ENCODE data around the gene XKR7. TPM values are rescaled to one million over a fixed set of nuclear protein-coding genes. Genes with fewer than 3 reads are reported as not detected.
A peak's percentile ranks its signal among the peaks of the same experiment; 100 is the strongest.
"Not testable (repeated sequence)": the region's sequence is repeated elsewhere in the genome, so short reads cannot be mapped to it uniquely, and the experiment has no call there.

The XKR7 gene, protein sequence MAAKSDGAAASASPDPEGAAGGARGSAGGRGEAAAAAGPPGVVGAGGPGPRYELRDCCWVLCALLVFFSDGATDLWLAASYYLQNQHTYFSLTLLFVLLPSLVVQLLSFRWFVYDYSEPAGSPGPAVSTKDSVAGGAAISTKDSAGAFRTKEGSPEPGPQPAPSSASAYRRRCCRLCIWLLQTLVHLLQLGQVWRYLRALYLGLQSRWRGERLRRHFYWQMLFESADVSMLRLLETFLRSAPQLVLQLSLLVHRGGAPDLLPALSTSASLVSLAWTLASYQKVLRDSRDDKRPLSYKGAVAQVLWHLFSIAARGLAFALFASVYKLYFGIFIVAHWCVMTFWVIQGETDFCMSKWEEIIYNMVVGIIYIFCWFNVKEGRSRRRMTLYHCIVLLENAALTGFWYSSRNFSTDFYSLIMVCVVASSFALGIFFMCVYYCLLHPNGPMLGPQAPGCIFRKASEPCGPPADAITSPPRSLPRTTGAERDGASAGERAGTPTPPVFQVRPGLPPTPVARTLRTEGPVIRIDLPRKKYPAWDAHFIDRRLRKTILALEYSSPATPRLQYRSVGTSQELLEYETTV
- total RNA-seq: not detected in 2 replicates

DNA sequence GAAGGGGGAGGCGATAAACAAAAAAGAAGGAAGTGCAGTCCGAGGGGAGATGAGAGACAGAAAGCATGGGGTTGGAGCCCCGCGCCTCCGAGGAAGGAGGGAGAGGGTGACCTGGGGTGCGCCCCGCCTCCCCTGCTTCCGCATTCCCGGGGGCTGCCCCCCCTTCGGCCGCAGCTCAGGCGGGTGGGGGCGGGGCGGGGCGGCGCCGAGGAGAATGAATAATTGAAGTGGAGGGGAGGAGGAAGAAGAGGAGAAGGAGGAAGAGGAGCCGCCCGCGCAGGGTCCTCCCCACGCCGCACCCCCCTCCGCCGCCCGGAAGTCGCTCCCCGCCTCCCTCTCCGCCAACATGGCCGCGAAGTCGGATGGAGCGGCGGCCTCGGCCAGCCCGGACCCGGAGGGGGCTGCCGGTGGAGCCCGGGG lies at the start of gene XKR7:
Gene XKR7 (plus strand): TSS at position 322 of the 420 bp plus-strand sequence. CDS start 25 bp downstream, at position 347.
- Mint-ChIP-seq H3K4me1 (ENCODE audit: low read depth) (peaks cover 5% of the 10 kb centered on the region), H3K9me3 (no peaks in the 10 kb centered on the region), H3K36me3 (ENCODE audit: low read depth) (no peaks in the 10 kb centered on the region), H3K27me3 (ENCODE audit: insufficient read depth) (peaks cover 38% of the 10 kb centered on the region), H3K4me3 (peak within 1 kb of the TSS; percentile 81), H3K27ac (no peak within 1 kb of the TSS)
- no peak for DNase-seq (ENCODE audit: low spot score)
- intact Hi-C loops (cut with micrococcal nuclease): loop anchor here (1.0 kb wide), 1 partner anchor 16 kb away; the partner anchor contains the start of gene PDRG1

DNA sequence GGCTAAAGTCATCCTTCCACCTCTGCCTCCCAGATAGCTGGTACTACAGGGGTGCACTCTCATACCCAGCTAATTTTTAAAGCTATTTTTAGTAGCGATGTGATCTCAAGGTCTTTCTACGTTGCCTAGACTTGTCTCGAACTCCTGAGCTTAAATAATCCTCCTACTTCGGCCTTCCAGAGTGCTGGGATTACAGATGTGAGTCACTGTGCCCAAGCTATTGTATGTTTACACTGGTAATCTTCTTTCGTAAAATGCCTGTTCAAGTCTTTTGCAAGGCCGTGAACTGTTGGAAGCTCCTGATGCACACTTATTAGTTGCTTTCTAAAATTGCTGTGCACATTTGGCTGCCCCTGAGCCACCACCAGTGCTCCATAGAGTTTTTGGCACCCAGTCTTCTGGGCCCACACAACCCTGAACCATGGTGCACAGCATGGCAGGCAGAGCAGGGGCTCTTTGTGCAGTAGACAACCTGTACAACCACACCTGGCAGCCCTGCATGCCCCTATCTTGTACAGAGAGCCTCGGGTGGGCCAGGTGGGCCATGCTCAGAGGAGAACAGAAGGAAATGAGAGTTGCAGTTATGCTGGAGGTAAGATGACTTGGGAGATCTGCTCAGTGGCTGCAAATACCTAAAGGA lies 49.4 kb upstream of the XKR7 start:
- no peaks in the 10 kb centered on the region for H3K4me1 Mint-ChIP-seq (ENCODE audit: low read depth)
- no peak overlapping the region for H3K27ac Mint-ChIP-seq
- H3K27me3 Mint-ChIP-seq (ENCODE audit: insufficient read depth): peaks cover 16% of the 10 kb centered on the region
- intact Hi-C loops (cut with micrococcal nuclease): no loop called here
- H3K4me3 Mint-ChIP-seq: no peak overlapping the region
- no peaks in the 10 kb centered on the region for H3K36me3 Mint-ChIP-seq (ENCODE audit: low read depth)
- no peak for DNase-seq (ENCODE audit: low spot score)
- no peaks in the 10 kb centered on the region for H3K9me3 Mint-ChIP-seq

DNA sequence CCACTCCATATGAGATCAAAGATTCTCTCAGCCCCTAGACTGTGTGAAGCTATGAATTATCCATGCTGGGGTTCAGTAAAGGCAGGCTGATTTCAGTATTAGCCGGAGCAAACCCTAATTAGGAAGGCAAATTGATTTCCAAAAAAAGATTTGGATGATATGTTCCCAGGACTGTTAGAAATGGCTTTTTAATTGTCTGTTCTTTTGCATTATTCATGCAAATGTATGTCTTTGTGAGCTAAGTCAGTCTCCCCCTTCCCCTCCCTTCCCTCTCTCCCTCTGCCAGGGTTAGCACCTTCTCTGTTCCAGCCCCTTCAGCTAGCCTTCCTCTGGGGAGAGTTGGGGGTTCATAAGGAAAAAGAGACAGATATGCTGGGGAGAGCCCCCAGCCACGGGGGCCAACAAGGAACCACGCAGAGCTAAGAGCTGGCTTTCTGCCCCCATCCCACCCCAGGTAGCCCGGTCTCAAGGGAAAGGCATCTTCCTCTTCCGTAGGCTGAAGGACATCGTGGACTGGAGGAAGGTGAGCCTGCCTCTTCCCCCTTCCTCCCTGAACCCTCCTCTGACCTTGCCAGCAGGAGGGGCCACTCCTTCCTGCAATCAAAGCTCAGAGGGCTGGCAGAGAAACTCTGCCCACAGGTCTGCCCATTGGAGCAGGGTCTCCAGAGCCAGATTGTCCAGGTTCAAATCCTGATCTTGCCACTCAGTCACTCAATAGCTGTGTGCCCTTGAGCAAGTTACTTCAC lies 48.4 kb upstream of the XKR7 start:
- Mint-ChIP-seq H3K27me3 (ENCODE audit: insufficient read depth) (peaks cover 16% of the 10 kb centered on the region), H3K9me3 (no peaks in the 10 kb centered on the region), H3K36me3 (ENCODE audit: low read depth) (no peaks in the 10 kb centered on the region)

DNA sequence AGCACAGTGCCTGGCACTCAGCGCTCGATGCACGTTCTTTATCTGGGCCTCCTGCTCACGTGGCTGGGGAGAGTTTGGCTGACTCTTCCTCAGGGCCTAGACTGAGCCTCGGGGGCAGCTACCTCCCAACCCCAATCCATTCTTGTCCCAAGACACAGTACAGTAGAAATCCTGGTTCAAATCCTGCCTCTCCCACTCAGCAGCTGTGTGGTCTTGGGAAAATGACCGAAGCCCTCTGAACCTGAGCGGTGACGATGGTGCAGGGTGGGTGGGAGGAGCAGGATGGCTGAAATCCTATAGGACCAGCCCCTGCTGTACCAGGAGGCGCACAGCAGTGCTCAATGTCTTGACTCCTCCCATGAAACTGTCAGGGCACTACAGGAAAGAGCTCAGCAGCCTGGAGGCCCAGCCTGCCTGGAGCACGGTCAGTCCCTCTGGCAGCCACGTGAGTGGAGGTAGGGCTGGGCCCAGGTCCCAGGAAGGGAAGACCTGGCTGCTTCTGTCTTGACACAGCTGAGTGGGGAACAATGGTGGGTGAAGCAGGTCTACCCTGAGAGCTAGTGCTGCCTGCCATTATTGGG lies 47.6 kb upstream of the XKR7 start:
- intact Hi-C loops (cut with micrococcal nuclease): no loop called here
- Mint-ChIP-seq H3K27ac (no peak overlapping the region), H3K4me3 (no peak overlapping the region), H3K4me1 (ENCODE audit: low read depth) (no peaks in the 10 kb centered on the region), H3K27me3 (ENCODE audit: insufficient read depth) (peaks cover 16% of the 10 kb centered on the region), H3K36me3 (ENCODE audit: low read depth) (no peaks in the 10 kb centered on the region), H3K9me3 (no peaks in the 10 kb centered on the region)
- DNase-seq (ENCODE audit: low spot score): no peak

More for the DNA sequence above, 48.4 kb upstream of the XKR7 start:
- Mint-ChIP-seq H3K4me3 (no peak overlapping the region), H3K27ac (no peak overlapping the region), H3K4me1 (ENCODE audit: low read depth) (no peaks in the 10 kb centered on the region)
- no peak for DNase-seq (ENCODE audit: low spot score)
- intact Hi-C loops (cut with micrococcal nuclease): no loop called here

DNA sequence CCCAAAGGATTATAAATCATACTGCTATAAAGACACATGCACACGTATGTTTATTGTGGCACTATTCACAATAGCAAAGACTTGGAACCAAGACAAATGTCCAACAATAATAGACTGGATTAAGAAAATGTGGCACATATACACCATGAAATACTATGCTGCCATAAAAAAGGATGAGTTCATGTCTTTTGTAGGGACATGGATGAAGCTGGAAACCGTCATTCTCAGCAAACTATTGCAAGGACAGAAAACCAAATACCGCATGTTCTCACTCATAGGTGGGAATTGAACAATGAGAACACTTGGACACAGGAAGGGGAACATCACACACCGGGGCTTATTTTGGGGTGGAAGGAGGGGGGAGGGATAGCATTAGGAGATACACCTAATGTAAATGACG lies 46.5 kb upstream of the XKR7 start:
- H3K36me3 Mint-ChIP-seq (ENCODE audit: low read depth); intact Hi-C loops (cut with micrococcal nuclease); H3K9me3 Mint-ChIP-seq; H3K4me3 Mint-ChIP-seq; H3K4me1 Mint-ChIP-seq (ENCODE audit: low read depth); DNase-seq (ENCODE audit: low spot score); H3K27ac Mint-ChIP-seq: not testable (repeated sequence)
- H3K27me3 Mint-ChIP-seq (ENCODE audit: insufficient read depth): peaks cover 16% of the 10 kb centered on the region

DNA sequence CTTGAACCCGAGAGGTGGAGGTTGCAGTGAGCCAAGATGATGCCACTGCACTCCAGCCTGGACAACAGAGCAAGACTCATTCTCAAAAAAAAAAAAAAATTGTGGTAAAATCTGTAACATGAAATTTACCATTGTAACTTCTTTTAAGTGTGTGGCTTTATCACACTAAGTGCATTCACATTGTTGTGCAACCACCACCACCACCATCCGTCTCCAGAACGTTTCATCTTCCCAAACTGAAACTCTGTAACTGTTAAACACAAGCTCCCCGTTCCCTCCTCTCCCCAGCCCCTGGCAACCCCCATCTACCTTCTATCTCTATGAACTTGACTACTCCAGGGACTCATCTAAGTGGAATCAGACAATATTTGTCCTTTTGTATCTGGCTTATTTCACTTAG lies 45.8 kb upstream of the XKR7 start:
- no peaks in the 10 kb centered on the region for H3K9me3 Mint-ChIP-seq
- H3K4me1 Mint-ChIP-seq (ENCODE audit: low read depth): no peaks in the 10 kb centered on the region
- intact Hi-C loops (cut with micrococcal nuclease): no loop called here
- H3K27me3 Mint-ChIP-seq (ENCODE audit: insufficient read depth): peaks cover 18% of the 10 kb centered on the region
- H3K4me3 Mint-ChIP-seq: no peak overlapping the region
- H3K27ac Mint-ChIP-seq: no peak overlapping the region
- DNase-seq (ENCODE audit: low spot score): no peak
- H3K36me3 Mint-ChIP-seq (ENCODE audit: low read depth): no peaks in the 10 kb centered on the region

DNA sequence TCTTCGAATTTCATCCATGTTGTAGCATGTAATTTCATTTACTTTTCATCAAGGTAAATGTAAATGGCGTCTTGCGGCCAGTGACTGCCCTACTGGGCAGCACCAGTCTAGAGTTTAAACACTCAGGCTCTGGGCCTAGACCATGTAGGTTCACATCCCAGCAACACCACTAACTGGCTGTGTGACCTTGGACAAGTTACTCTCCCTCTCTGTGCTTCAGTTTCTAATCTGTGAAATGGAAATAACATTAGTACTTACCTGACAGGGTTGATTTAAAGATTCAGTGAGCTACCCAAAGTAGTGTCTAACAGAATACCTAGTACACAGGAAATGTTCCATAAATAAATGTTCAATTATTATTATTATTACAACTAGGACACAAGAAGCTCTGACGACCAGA lies 45.4 kb upstream of the XKR7 start:
- Mint-ChIP-seq H3K27ac (no peak overlapping the region), H3K4me3 (no peak overlapping the region), H3K36me3 (ENCODE audit: low read depth) (no peaks in the 10 kb centered on the region), H3K27me3 (ENCODE audit: insufficient read depth) (peaks cover 18% of the 10 kb centered on the region), H3K4me1 (ENCODE audit: low read depth) (no peaks in the 10 kb centered on the region), H3K9me3 (no peaks in the 10 kb centered on the region)
- no peak for DNase-seq (ENCODE audit: low spot score)
- intact Hi-C loops (cut with micrococcal nuclease): no loop called here

DNA sequence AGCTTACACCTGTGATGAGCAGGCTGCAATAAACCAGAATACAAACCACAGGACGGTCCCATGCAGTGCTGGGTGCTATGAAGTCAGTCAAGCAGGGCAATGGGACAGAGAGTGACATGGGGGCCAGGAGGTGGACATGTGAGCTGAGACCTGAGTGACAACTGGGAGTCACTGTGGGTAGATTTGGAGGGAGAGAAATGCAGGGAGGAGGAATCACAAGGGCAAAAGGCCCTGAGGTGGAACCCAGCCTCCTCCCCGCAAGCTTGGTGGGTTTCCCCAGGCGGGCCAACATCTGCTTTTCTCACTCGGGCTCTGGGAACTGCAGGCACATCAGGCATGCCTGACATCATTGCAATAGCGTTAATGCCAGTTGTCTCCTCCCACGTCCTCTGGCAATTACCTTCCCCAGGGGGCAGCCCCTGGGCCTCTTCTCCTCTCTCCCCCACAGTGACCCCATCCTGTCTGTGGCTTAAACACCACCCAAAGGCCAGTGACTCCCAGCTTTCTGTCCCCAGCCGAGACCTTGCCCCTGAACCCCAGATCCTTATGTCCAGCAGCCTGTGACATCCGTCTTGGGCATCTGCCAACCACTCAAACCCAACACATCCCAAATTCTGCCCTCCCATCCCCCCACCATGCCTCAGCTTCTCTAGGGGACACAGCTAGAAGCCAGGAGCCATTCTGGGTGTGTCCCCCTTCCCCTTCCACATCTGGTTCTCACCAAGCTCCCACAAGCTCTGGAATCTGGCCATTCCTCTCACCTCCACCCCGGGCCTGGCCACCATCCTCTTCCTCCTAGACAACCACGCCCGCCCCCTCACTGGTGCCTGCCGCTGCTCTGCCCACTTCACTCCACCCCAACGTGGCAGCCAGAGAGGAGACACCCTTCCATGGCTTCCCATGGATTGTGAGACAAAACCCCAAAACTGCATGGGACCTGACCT lies 44.3 kb upstream of the XKR7 start:
- Mint-ChIP-seq H3K9me3 (no peaks in the 10 kb centered on the region), H3K36me3 (ENCODE audit: low read depth) (no peaks in the 10 kb centered on the region), H3K27ac (peak overlapping the region; percentile 29), H3K4me1 (ENCODE audit: low read depth) (no peaks in the 10 kb centered on the region), H3K4me3 (no peak overlapping the region), H3K27me3 (ENCODE audit: insufficient read depth) (peaks cover 12% of the 10 kb centered on the region)
- no peak for DNase-seq (ENCODE audit: low spot score)
- intact Hi-C loops (cut with micrococcal nuclease): no loop called here

DNA sequence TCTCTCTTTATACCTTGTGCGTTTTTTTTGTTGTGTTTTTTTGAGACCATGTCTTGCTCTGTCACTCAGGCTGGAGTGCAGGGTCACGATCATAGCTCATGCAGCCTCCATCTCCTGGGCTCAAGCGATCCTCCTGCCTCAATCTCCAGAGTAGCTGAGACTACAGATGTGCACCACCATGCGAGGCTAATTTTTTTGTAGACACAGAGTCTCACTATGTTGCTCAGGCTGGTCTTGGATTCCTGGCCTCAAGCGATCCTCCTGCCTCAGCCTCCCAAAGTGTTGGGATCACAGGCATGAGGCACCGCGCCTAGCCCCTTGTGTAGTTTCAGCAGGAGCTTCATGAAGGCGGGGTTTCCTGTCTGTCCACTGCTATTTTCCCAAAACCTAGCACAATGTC lies 43.4 kb upstream of the XKR7 start:
- H3K9me3 Mint-ChIP-seq: no peaks in the 10 kb centered on the region
- DNase-seq (ENCODE audit: low spot score): no peak
- no peaks in the 10 kb centered on the region for H3K36me3 Mint-ChIP-seq (ENCODE audit: low read depth)
- H3K27ac Mint-ChIP-seq: no peak overlapping the region
- no peak overlapping the region for H3K4me3 Mint-ChIP-seq
- peaks cover 11% of the 10 kb centered on the region for H3K27me3 Mint-ChIP-seq (ENCODE audit: insufficient read depth)
- H3K4me1 Mint-ChIP-seq (ENCODE audit: low read depth): no peaks in the 10 kb centered on the region
- intact Hi-C loops (cut with micrococcal nuclease): no loop called here

DNA sequence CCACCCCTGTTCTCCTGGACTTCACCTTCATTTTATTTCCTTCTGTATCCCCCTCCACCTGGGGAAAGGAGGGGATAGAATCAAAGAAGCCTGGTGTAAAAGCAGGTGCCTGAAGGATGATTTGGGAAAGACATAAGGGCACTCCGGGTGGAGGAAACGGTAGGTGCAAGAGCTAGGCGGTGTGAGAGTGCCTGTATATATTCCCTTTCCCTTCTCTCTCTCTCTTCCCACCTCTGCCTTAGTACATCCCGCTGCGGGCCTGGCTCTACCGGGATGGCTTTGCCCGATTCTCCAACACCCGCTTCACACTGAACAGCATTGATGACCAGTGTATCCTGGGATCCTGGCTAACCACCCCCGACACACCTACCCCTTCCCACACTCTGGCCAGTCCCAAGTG lies 42.3 kb upstream of the XKR7 start:
- Mint-ChIP-seq H3K27me3 (ENCODE audit: insufficient read depth) (peaks cover 8% of the 10 kb centered on the region), H3K4me3 (no peak overlapping the region), H3K27ac (no peak overlapping the region), H3K9me3 (no peaks in the 10 kb centered on the region), H3K4me1 (ENCODE audit: low read depth) (no peaks in the 10 kb centered on the region), H3K36me3 (ENCODE audit: low read depth) (no peaks in the 10 kb centered on the region)
- DNase-seq (ENCODE audit: low spot score): no peak
- intact Hi-C loops (cut with micrococcal nuclease): no loop called here

DNA sequence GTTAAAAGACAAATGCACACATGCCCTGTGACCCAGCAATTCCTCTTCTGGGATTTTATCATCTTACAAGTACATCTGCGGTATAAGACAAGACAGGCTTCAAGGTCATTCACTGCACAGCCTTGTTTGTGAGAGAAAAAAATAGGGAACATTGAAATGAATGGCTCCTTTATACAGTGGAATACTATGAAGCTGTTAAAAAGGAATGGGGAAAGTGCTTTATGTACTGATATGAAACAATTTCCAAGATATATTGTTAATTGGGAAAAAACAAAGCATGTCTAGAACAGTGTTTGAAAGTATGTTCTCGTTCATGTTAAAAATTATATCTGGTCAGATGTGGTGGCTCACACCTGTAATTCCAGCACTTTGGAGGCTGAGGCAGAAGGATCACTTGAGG lies 41.5 kb upstream of the XKR7 start:
- H3K36me3 Mint-ChIP-seq (ENCODE audit: low read depth): no peaks in the 10 kb centered on the region

More for the DNA sequence above, 41.5 kb upstream of the XKR7 start:
- Mint-ChIP-seq H3K27me3 (ENCODE audit: insufficient read depth) (peaks cover 13% of the 10 kb centered on the region), H3K4me3 (no peak overlapping the region), H3K9me3 (no peaks in the 10 kb centered on the region), H3K27ac (no peak overlapping the region), H3K4me1 (ENCODE audit: low read depth) (no peaks in the 10 kb centered on the region)
- no peak for DNase-seq (ENCODE audit: low spot score)
- intact Hi-C loops (cut with micrococcal nuclease): no loop called here
